Measurements from ENCODE around the gene GPX4. TPM values are rescaled to one million over a fixed set of nuclear protein-coding genes. Genes with fewer than 3 reads are reported as not detected.

The GPX4 gene
- total and polyA plus RNA-seq, 2 of the 13 experiments (the other 11 are each of a cell fraction or from before 2014, with no cell fraction given) = 535 to 613 TPM

DNA sequence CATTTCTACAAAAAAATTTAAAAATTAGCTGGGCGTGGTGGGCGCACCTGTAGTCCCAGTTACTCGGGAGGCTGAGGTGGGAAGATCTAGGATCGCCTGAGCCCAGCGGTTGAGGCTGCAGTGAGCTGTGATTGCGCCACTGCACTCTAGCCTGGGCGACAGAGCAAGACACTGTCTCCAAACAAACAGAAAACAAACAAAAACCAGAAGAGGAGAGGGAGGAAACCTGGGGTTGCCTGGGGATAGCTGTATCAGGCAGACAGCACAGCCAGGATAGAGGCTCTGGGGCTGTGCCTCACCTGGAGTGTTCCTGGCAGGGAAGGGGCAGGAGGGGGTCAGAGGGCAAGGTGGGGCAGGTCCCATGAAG, 6.0 kb upstream of the GPX4 start (continued):
- TF ChIP-seq MTA3 (CRISPR knock-in tag; IDR thresholded peaks at IDR 0.05) (no peak), ZNF329 (CRISPR knock-in tag; IDR thresholded peaks at IDR 0.05; ENCODE audit: low read depth) (peak; percentile 54; the same call in 1 of the 2 replicates), FOXO1 (CRISPR knock-in tag; IDR thresholded peaks at IDR 0.05) (peak; percentile 70), JUN (CRISPR knock-in tag; IDR thresholded peaks at IDR 0.05) (no peak), ZNF441 (CRISPR knock-in tag; IDR thresholded peaks at IDR 0.05; ENCODE audit: borderline replicate concordance) (peak; percentile 62), NFE2L2 (IDR thresholded peaks at IDR 0.05; ENCODE audit: low read length) (no peak), PAWR (CRISPR knock-in tag; IDR thresholded peaks at IDR 0.05; ENCODE audit: borderline replicate concordance) (no peak), HOMEZ (CRISPR knock-in tag; IDR thresholded peaks at IDR 0.05; ENCODE audit: low read depth) (no peak), IKZF4 (CRISPR knock-in tag; IDR thresholded peaks at IDR 0.05; ENCODE audit: borderline replicate concordance, low read depth, not compliant biosample characterization) (no peak), MTERF4 (CRISPR knock-in tag; IDR thresholded peaks at IDR 0.05) (no peak), HDAC6 (IDR thresholded peaks at IDR 0.05; ENCODE audit: low read depth, low read length) (no peak), HMGXB4 (CRISPR knock-in tag; IDR thresholded peaks at IDR 0.05; ENCODE audit: borderline replicate concordance in 1 of 2, low read depth in 1 of 2) (no peak; a peak in 1 of 4 replicates), NBN (conservative IDR thresholded peaks at IDR 0.05) (no peak), ZNF230 (CRISPR knock-in tag; IDR thresholded peaks at IDR 0.05) (no peak; the same call in 1 of the 2 replicates), ZKSCAN1 (IDR thresholded peaks at IDR 0.05; ENCODE audit: low read length) (no peak), KLF6 (CRISPR knock-in tag; IDR thresholded peaks at IDR 0.05) (no peak), HNF4G (IDR thresholded peaks at IDR 0.05; ENCODE audit: borderline replicate concordance, low read depth, low read length) (no peak), HNF4G (CRISPR knock-in tag; IDR thresholded peaks at IDR 0.05; ENCODE audit: borderline replicate concordance, low read depth) (no peak)
- TF ChIP-seq, protein P1, sequence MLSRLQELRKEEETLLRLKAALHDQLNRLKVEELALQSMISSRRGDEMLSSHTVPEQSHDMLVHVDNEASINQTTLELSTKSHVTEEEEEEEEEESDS (CRISPR knock-in tag; IDR thresholded peaks at IDR 0.05; ENCODE audit: borderline replicate concordance) = no peak
- TF ChIP-seq, protein P2, sequence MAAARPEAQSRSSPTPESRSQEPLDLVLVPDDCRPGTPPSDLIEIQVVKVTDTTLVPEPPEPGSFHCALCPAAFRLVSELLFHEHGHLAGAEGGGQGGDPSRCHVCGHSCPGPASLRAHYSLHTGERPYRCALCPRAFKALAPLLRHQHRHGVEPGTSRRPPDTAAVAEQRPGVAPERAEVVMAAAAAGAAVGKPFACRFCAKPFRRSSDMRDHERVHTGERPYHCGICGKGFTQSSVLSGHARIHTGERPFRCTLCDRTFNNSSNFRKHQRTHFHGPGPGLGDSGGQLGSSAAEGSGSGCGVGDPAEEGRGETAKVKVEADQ (CRISPR knock-in tag; IDR thresholded peaks at IDR 0.05; ENCODE audit: borderline replicate concordance) = no peak
- TF ChIP-seq, protein P3, sequence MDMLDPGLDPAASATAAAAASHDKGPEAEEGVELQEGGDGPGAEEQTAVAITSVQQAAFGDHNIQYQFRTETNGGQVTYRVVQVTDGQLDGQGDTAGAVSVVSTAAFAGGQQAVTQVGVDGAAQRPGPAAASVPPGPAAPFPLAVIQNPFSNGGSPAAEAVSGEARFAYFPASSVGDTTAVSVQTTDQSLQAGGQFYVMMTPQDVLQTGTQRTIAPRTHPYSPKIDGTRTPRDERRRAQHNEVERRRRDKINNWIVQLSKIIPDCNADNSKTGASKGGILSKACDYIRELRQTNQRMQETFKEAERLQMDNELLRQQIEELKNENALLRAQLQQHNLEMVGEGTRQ (IDR thresholded peaks at IDR 0.05; ENCODE audit: low read depth, low read length) = no peak
- TF ChIP-seq, protein P3 (CRISPR knock-in tag; IDR thresholded peaks at IDR 0.05; ENCODE audit: borderline replicate concordance) = no peak
- TF ChIP-seq, protein P4, sequence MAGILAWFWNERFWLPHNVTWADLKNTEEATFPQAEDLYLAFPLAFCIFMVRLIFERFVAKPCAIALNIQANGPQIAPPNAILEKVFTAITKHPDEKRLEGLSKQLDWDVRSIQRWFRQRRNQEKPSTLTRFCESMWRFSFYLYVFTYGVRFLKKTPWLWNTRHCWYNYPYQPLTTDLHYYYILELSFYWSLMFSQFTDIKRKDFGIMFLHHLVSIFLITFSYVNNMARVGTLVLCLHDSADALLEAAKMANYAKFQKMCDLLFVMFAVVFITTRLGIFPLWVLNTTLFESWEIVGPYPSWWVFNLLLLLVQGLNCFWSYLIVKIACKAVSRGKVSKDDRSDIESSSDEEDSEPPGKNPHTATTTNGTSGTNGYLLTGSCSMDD (CRISPR knock-in tag; IDR thresholded peaks at IDR 0.05) = no peak
